Activated CD4-positive, CD25-positive, alpha-beta regulatory T cell treated with anti-CD3 and anti-CD28 coated beads, Interleukin-2, amount 50 U/mL, for 72 hours (primary cell): ENCODE measurements around the gene CDHR3.
"Not testable (repeated sequence)": the region's sequence is repeated elsewhere in the genome, so short reads cannot be mapped to it uniquely, and the experiment has no call there.

ENCODE experiments used
- DNase-seq: peaks from one replicate; pipeline ENCODE4 v3.0.0; 2021

Gene CDHR3

GRCh38 chr7:105963038-105963667 lies at the start of gene CDHR3:
TSS of gene CDHR3 (plus strand) at chr7:105963264. CDS start at chr7:105963319, 55 bp downstream.
- DNase-seq, result no peak

- no peak for DNase-seq
Measured at GRCh38 chr7:105913947-105914346, 49.1 kb upstream of the CDHR3 start.

- DNase-seq, result no peak
Measured at GRCh38 chr7:105916603-105917002, 46.5 kb upstream of the CDHR3 start.

- no peak for DNase-seq
Measured at GRCh38 chr7:105917659-105918058, 45.4 kb upstream of the CDHR3 start.

GRCh38 chr7:105920766-105921165 lies 42.3 kb upstream of the CDHR3 start:
- DNase-seq, result no peak

- no peak for DNase-seq
Measured at GRCh38 chr7:105924945-105925344, 38.1 kb upstream of the CDHR3 start.

- no peak for DNase-seq
Measured at GRCh38 chr7:105926131-105926530, 36.9 kb upstream of the CDHR3 start.

- DNase-seq, result no peak
Measured at GRCh38 chr7:105931179-105931578, 31.9 kb upstream of the CDHR3 start.

- DNase-seq, result no peak
Measured at GRCh38 chr7:105932835-105933477, 30.1 kb upstream of the CDHR3 start.

- DNase-seq, result no peak
Measured at GRCh38 chr7:105934572-105935185, 28.4 kb upstream of the CDHR3 start.

- DNase-seq, result no peak
Measured at GRCh38 chr7:105935250-105935649, 27.8 kb upstream of the CDHR3 start.

- DNase-seq, result no peak
Measured at GRCh38 chr7:105937411-105937810, 25.7 kb upstream of the CDHR3 start.

- DNase-seq, result no peak
Measured at GRCh38 chr7:105940109-105940508, 23.0 kb upstream of the CDHR3 start.

- DNase-seq, result no peak
Measured at GRCh38 chr7:105941596-105941995, 21.5 kb upstream of the CDHR3 start.

- DNase-seq, result no peak
Measured at GRCh38 chr7:105943486-105943885, 19.6 kb upstream of the CDHR3 start.

- no peak for DNase-seq
Measured at GRCh38 chr7:105945848-105946247, 17.2 kb upstream of the CDHR3 start.

GRCh38 chr7:105951597-105951996 lies 11.5 kb upstream of the CDHR3 start:
- DNase-seq, result no peak

GRCh38 chr7:105952917-105953595 lies 10.0 kb upstream of the CDHR3 start:
- no peak for DNase-seq

- no peak for DNase-seq
Measured at GRCh38 chr7:105954711-105955110, 8.4 kb upstream of the CDHR3 start.

GRCh38 chr7:105955651-105956466 lies 7.2 kb upstream of the CDHR3 start:
- DNase-seq, result not testable (repeated sequence)

- DNase-seq, result no peak
Measured at GRCh38 chr7:105958012-105958411, 5.1 kb upstream of the CDHR3 start.

GRCh38 chr7:105962353-105962752 lies 711 bp upstream of the CDHR3 start:
- DNase-seq, result no peak

- DNase-seq, result no peak
Measured at GRCh38 chr7:105971845-105972244, 8.8 kb downstream of the CDHR3 start.
